ENCODE measurements around the gene OLFML1. TPM values are rescaled to one million over a fixed set of nuclear protein-coding genes. Genes with fewer than 3 reads are reported as not detected.

OLFML1 gene
- total and polyA plus RNA-seq, 2 of the 13 experiments (the other 11 are each of a cell fraction or from before 2014, with no cell fraction given) = 0.89 to 0.90 TPM

DNA sequence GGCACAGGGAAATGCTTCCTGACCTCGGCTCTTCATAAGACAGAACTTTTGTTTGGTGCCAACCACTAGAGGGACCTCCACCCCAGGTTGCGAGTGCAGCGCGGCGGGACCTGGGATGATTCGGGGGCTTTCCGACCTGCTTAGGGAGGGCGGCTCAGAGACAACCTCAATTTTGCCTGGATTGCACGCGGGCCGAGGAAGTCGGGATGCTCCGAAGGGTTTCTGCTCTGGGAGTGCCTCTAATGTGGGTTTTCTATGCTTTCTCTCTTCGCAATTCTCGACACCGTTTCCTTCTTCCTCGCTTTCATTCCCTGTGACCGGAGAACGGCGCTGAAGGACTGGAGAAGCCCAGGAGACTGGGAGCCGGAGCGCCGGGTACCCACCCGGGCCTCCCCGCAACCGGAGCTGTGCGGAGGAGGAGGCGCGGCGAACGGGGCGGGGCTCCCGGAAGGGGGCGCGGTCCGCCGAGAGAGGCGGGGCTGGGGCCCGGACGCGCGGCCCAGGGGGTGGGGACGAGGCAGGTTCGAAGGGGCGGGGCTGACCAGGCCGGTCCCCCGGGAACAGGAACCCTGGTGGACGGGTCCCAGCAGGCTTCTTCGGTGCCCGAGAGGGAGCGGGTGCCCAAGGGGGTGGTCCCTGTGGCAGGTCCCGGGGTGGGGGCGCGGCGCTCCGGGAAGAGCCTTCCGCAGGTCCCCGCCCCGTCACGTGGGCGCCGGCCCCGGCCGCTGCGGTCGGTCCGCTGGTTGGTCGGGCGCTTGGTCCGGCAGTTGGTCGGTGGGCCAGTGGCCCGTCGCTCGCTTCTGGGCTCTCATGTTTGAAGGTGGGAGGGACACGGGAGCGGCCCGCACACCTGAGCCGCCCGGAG, 28.2 kb downstream of the OLFML1 start, which contains the start of gene PPFIBP2 (continued):
- TF ChIP-seq, protein P1, sequence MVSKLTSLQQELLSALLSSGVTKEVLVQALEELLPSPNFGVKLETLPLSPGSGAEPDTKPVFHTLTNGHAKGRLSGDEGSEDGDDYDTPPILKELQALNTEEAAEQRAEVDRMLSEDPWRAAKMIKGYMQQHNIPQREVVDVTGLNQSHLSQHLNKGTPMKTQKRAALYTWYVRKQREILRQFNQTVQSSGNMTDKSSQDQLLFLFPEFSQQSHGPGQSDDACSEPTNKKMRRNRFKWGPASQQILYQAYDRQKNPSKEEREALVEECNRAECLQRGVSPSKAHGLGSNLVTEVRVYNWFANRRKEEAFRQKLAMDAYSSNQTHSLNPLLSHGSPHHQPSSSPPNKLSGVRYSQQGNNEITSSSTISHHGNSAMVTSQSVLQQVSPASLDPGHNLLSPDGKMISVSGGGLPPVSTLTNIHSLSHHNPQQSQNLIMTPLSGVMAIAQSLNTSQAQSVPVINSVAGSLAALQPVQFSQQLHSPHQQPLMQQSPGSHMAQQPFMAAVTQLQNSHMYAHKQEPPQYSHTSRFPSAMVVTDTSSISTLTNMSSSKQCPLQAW (CRISPR knock-in tag; IDR thresholded peaks at IDR 0.05) = peak; percentile 21; the same call in 1 of the 2 replicates
- TF ChIP-seq ZSCAN12 (CRISPR knock-in tag; IDR thresholded peaks at IDR 0.05) = 0 out of 2 replicates have a peak, but pooled peaks have one; percentile 38
- TF ChIP-seq, protein P2, sequence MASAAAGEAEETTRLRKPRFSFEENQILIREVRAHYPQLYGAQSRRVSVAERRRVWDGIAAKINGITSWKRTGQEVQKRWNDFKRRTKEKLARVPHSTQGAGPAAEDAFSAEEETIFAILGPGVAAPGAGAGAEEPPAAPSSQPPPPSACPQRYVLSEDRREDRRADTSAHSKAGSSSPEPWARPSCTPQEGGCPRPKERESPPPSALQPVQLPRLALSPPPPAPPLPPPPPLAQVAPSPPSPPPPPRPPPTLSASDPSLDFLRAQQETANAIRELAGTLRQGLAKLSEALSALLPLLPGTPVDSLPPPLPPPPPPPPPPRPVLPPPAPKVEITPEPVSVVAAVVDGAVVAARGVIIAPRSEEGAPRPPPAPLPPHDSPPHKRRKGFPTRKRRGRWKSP (CRISPR knock-in tag; IDR thresholded peaks at IDR 0.05) = peak; percentile 49
- TF ChIP-seq, protein P3, sequence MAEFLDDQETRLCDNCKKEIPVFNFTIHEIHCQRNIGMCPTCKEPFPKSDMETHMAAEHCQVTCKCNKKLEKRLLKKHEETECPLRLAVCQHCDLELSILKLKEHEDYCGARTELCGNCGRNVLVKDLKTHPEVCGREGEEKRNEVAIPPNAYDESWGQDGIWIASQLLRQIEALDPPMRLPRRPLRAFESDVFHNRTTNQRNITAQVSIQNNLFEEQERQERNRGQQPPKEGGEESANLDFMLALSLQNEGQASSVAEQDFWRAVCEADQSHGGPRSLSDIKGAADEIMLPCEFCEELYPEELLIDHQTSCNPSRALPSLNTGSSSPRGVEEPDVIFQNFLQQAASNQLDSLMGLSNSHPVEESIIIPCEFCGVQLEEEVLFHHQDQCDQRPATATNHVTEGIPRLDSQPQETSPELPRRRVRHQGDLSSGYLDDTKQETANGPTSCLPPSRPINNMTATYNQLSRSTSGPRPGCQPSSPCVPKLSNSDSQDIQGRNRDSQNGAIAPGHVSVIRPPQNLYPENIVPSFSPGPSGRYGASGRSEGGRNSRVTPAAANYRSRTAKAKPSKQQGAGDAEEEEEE (CRISPR knock-in tag; IDR thresholded peaks at IDR 0.05; ENCODE audit: borderline replicate concordance) = no peak
- no peak for TF ChIP-seq KDM1A (CRISPR knock-in tag; IDR thresholded peaks at IDR 0.05)
- TF ChIP-seq MAZ (IDR thresholded peaks at IDR 0.05; ENCODE audit: borderline replicate concordance, low read depth, low read length) = no peak; the same call in 1 of the 2 replicates
- no peak; the same call in none of the 2 replicates for TF ChIP-seq MAZ (CRISPR knock-in tag; IDR thresholded peaks at IDR 0.05; ENCODE audit: low read depth)
- TF ChIP-seq CENPX (CRISPR knock-in tag; IDR thresholded peaks at IDR 0.05) = no peak
- no peak; the same call in none of the 2 replicates for TF ChIP-seq MEIS1 (CRISPR knock-in tag; IDR thresholded peaks at IDR 0.05; ENCODE audit: borderline replicate concordance)
- TF ChIP-seq ARNT2 (CRISPR knock-in tag; IDR thresholded peaks at IDR 0.05; ENCODE audit: low read depth) = peak; percentile 17; the same call in 1 of the 2 replicates
- peak; percentile 28; the same call in 1 of the 2 replicates for TF ChIP-seq SMAD3 (CRISPR knock-in tag; IDR thresholded peaks at IDR 0.05)
- no peak for TF ChIP-seq ATRX (CRISPR knock-in tag; IDR thresholded peaks at IDR 0.05; ENCODE audit: borderline replicate concordance)
- TF ChIP-seq DRAP1 (CRISPR knock-in tag; IDR thresholded peaks at IDR 0.05) = no peak
- TF ChIP-seq RFX3 (CRISPR knock-in tag; IDR thresholded peaks at IDR 0.05) = no peak
- TF ChIP-seq POGZ (CRISPR knock-in tag; IDR thresholded peaks at IDR 0.05) = peak; percentile 37; the same call in 1 of the 2 replicates
- TF ChIP-seq NR2F2 (IDR thresholded peaks at IDR 0.05; ENCODE audit: borderline replicate concordance, low read depth) = no peak
- peak; percentile 67; the same call in 1 of the 2 replicates for TF ChIP-seq ZFX (CRISPR knock-in tag; IDR thresholded peaks at IDR 0.05; ENCODE audit: low read depth)
- TF ChIP-seq XRCC5 (optimal IDR thresholded peaks at IDR 0.05; ENCODE audit: low read length) = peak; percentile 78

Measured in HepG2 (cell line).